GM19455 (cell line): ENCODE data around the gene DCXR.

ENCODE experiments used
- ATAC-seq: cut with Tn5 transposase; IDR thresholded peaks from one replicate; pipeline ENCODE4 v1.9.1; 2021; ENCODE audit not compliant: unreplicated experiment

Gene DCXR

GRCh38 chr17:82073446-82073845 is 35.9 kb upstream of the DCXR start:
- no peak for ATAC-seq

GRCh38 chr17:82072827-82073226 is 35.3 kb upstream of the DCXR start:
- no peak for ATAC-seq

- ATAC-seq, result no peak
Observed at GRCh38 chr17:82070611-82071010, 33.1 kb upstream of the DCXR start.

GRCh38 chr17:82065638-82066303 is 28.3 kb upstream of the DCXR start, which contains the start of gene DUS1L:
TSS of gene DUS1L (minus strand) at chr17:82065804. CDS start at chr17:82065059, 745 bp downstream.
- ATAC-seq, result no peak

- no peak for ATAC-seq
Observed at GRCh38 chr17:82065193-82065637, 27.7 kb upstream of the DCXR start.

GRCh38 chr17:82064433-82065192 is 27.1 kb upstream of the DCXR start:
- ATAC-seq, result no peak

- ATAC-seq, result no peak
Observed at GRCh38 chr17:82063424-82064415, 26.2 kb upstream of the DCXR start.

- ATAC-seq, result no peak
Observed at GRCh38 chr17:82062984-82063368, 25.5 kb upstream of the DCXR start.

GRCh38 chr17:82062076-82062983 is 24.8 kb upstream of the DCXR start:
- ATAC-seq, result no peak

GRCh38 chr17:82061047-82061925 is 23.8 kb upstream of the DCXR start:
- no peak for ATAC-seq

GRCh38 chr17:82060614-82061013 is 23.1 kb upstream of the DCXR start:
- no peak for ATAC-seq

- no peak for ATAC-seq
Observed at GRCh38 chr17:82060001-82060380, 22.5 kb upstream of the DCXR start.

- no peak for ATAC-seq
Observed at GRCh38 chr17:82059272-82060000, 21.9 kb upstream of the DCXR start.

GRCh38 chr17:82058855-82059249 is 21.4 kb upstream of the DCXR start:
- ATAC-seq, result no peak

GRCh38 chr17:82058230-82058854 is 20.8 kb upstream of the DCXR start:
- ATAC-seq, result no peak

GRCh38 chr17:82056729-82057621 is 19.5 kb upstream of the DCXR start:
- ATAC-seq, result no peak
